ENCODE results near the gene PCDHAC2. TPM values are rescaled to one million over a fixed set of nuclear protein-coding genes. Genes with fewer than 3 reads are reported as not detected.

Gene PCDHAC2
- total RNA-seq, 1 donor from 2014 or later: 0.34 TPM

- no peak for DNase-seq
Observed at GRCh38 chr5:140986117-140986521, 19.8 kb downstream of the PCDHAC2 start.

- DNase-seq: no peak
Observed at GRCh38 chr5:140988100-140988499, 21.8 kb downstream of the PCDHAC2 start.

GRCh38 chr5:140988608-140989007, 22.3 kb downstream of the PCDHAC2 start:
- no peak for DNase-seq

GRCh38 chr5:140989254-140990020, 23.2 kb downstream of the PCDHAC2 start:
- DNase-seq: no peak

GRCh38 chr5:140992828-140993227, 26.6 kb downstream of the PCDHAC2 start:
- DNase-seq: no peak

- no peak for DNase-seq
Observed at GRCh38 chr5:140996060-140996459, 29.8 kb downstream of the PCDHAC2 start.

- no peak for DNase-seq
Observed at GRCh38 chr5:140998921-140999410, 32.7 kb downstream of the PCDHAC2 start.

- DNase-seq: no peak
Observed at GRCh38 chr5:141001446-141001843, 35.2 kb downstream of the PCDHAC2 start.

GRCh38 chr5:141001844-141002604, 35.7 kb downstream of the PCDHAC2 start:
- DNase-seq: no peak

- no peak for DNase-seq
Observed at GRCh38 chr5:141002605-141002965, 36.3 kb downstream of the PCDHAC2 start.

- DNase-seq: no peak
Observed at GRCh38 chr5:141003031-141003430, 36.8 kb downstream of the PCDHAC2 start.

- no peak for DNase-seq
Observed at GRCh38 chr5:141003791-141004611, 37.7 kb downstream of the PCDHAC2 start.

- DNase-seq: no peak
Observed at GRCh38 chr5:141007791-141008190, 41.5 kb downstream of the PCDHAC2 start.

- no peak for DNase-seq
Observed at GRCh38 chr5:141010047-141010793, 43.9 kb downstream of the PCDHAC2 start.

- DNase-seq: no peak
Observed at GRCh38 chr5:141017943-141018342, 51.7 kb downstream of the PCDHAC2 start.

Other genes starting within 250 kb of the PCDHAC2 start
- gene PCDHA1, start 180.3 kb upstream of the PCDHAC2 start, total RNA-seq: 0.17 TPM in 1 of 2 replicates, not detected in the other
- gene PCDHA2, start 171.6 kb upstream of the PCDHAC2 start, total RNA-seq: 0.17 TPM in 1 of 2 replicates, not detected in the other
- gene PCDHA3, start 165.4 kb upstream of the PCDHAC2 start, total RNA-seq: 0.14 and 0.17 TPM in 2 replicates
- gene PCDHA4, start 159.4 kb upstream of the PCDHAC2 start, total RNA-seq: 0.17 and 0.23 TPM in 2 replicates
- 0.17 TPM in 1 of 2 replicates, not detected in the other for gene PCDHA5, start 144.9 kb upstream of the PCDHAC2 start, total RNA-seq
- 0.09 and 0.17 TPM in 2 replicates for gene PCDHA6, start 138.5 kb upstream of the PCDHAC2 start, total RNA-seq
- gene PCDHA7, start 132.2 kb upstream of the PCDHAC2 start, total RNA-seq: 0.19 and 0.34 TPM in 2 replicates
- gene PCDHA8, start 125.3 kb upstream of the PCDHAC2 start, total RNA-seq: 0.05 TPM in 1 of 2 replicates, not detected in the other
- gene PCDHA9, start 118.1 kb upstream of the PCDHAC2 start, total RNA-seq: under 0.01 TPM in 2 replicates
- gene PCDHA10, start 110.6 kb upstream of the PCDHAC2 start, total RNA-seq: 0.09 and 0.17 TPM in 2 replicates
- 0.17 and 0.28 TPM in 2 replicates for gene PCDHA11, start 97.5 kb upstream of the PCDHAC2 start, total RNA-seq
- gene PCDHA12, start 91.2 kb upstream of the PCDHAC2 start, total RNA-seq: 0.17 TPM in 1 of 2 replicates, not detected in the other
- gene PCDHA13, start 84.4 kb upstream of the PCDHAC2 start, total RNA-seq: under 0.01 TPM in 1 of 2 replicates, not detected in the other
- under 0.01 and 0.17 TPM in 2 replicates for gene PCDHAC1, start 40.2 kb upstream of the PCDHAC2 start, total RNA-seq
- not detected in 2 replicates for gene PCDHB1, start 84.9 kb downstream of the PCDHAC2 start, total RNA-seq
- 0.88 and 1.4 TPM in 2 replicates for gene PCDHB2, start 128.1 kb downstream of the PCDHAC2 start, total RNA-seq
- gene PCDHB3, start 134.0 kb downstream of the PCDHAC2 start, total RNA-seq: 0.51 TPM in 2 replicates
- 0.17 and 0.19 TPM in 2 replicates for gene PCDHB4, start 155.3 kb downstream of the PCDHAC2 start, total RNA-seq
- gene PCDHB5, start 168.7 kb downstream of the PCDHAC2 start, total RNA-seq: 1.2 and 1.7 TPM in 2 replicates
- gene PCDHB6, start 183.6 kb downstream of the PCDHAC2 start, total RNA-seq: 0.05 and 0.17 TPM in 2 replicates
- 0.68 and 0.74 TPM in 2 replicates for gene PCDHB7, start 206.2 kb downstream of the PCDHAC2 start, total RNA-seq
- 0.14 and 0.34 TPM in 2 replicates for gene PCDHB8, start 211.3 kb downstream of the PCDHAC2 start, total RNA-seq
- gene PCDHB16, start 215.9 kb downstream of the PCDHAC2 start, total RNA-seq: 0.17 and 0.23 TPM in 2 replicates
- 0.14 and 0.17 TPM in 2 replicates for gene PCDHB9, start 220.7 kb downstream of the PCDHAC2 start, total RNA-seq
- 0.51 and 0.70 TPM in 2 replicates for gene PCDHB10, start 225.9 kb downstream of the PCDHAC2 start, total RNA-seq
- gene PCDHB11, start 233.2 kb downstream of the PCDHAC2 start, total RNA-seq: 0.17 and 0.19 TPM in 2 replicates
- 0.47 and 0.68 TPM in 2 replicates for gene PCDHB12, start 242.2 kb downstream of the PCDHAC2 start, total RNA-seq
- gene PCDHB13, start 247.4 kb downstream of the PCDHAC2 start, total RNA-seq: 1.4 TPM in 2 replicates

Measured in dermis blood vessel endothelial cell (primary cell).